Activated CD8-positive, alpha-beta memory T cell treated with anti-CD3 and anti-CD28 coated beads, Interleukin-2, amount 50 U/mL, for 48 hours (primary cell): Measurements from ENCODE around the gene CNOT4.

Source experiments
- DNase-seq: peaks from one replicate; pipeline ENCODE4 v3.0.0-alpha.2; 2020

CNOT4 gene

DNA sequence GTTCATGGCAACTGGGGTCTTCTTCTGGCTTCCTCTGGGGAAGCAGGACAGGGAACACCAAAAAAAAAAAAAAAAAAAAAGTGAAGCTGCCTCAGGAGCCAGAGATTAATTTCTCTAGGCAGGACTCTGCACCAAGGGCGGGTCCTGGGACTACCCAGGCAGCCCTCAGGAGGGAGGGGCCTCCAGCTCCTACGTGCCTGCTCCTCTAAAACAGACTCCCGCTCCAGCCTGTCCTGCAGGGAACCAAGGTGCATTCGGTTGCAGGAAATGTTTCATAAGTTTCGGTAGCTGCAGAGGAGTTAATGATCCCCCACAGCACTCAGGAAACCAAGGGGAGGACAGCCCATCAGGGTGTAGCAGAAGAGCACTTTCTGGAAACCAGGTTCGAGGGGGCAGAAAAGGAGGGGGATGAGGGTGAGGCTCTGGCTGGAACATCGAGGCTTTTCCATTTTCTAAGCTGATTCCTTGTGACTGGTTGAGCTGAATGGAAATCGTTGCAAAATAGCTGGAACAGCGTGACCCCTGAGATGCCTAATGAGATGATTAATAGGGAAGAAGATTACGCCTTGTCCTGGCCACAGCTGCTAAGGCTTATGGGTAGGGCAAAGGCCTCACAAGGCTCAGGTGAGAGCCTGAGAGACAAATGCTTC is 192.1 kb downstream of the CNOT4 start:
- no peak for DNase-seq

DNA sequence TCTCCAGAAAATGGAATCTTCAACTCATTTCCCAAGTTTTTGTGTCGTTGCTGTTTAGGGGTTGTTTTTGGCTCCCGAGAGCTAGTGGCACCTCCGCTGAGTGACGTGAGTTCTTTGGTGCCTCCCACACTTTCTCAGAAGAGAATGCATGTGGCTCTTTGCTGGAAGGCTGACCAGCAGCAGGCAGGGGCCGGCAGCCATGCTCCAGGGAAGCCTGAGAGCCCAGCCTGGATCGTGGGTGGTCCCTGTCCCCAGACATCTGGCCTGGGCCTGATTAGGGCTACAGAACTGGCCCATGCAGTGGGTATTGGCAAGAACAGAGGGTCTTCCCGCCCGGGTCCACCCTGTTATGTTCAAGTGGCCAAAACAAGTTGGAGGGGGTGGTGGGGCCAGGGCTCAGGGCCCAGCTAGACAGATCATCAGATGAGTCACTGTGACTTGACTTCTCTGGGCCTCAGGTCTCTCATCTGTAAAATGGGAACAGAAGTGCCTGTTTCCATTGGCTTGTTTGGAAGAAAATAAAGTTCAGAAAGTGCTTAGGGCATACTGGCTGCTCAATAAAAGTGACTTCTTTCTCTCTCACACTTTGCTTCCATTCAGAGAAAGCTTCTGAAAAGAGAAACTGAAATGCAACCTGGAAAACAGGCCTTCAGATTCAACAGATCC is 193.1 kb downstream of the CNOT4 start:
- DNase-seq: no peak

DNA sequence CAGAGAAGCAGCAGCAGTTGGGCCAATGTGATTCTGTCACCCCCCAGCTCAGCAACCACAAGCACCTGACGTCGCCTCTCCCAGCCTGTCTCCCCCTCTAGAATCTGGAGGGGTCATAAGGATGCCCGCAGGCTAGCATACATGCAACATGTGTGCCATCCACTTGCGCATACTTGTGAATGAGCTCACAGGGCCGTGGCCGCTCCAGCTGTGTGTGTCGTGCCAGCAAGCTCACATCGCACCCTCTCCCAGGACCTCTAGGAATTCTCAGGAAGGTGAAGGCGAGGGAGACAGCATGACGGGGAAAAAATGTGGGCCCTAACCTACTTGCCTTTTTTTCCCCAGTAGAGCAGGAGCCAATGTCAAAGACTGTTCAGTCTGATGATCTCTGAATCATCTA is 195.9 kb downstream of the CNOT4 start:
- DNase-seq: no peak
